ENCODE measurements around the gene FAM89B. TPM values are rescaled to one million over a fixed set of nuclear protein-coding genes. Genes with fewer than 3 reads are reported as not detected.

FAM89B gene
- total RNA-seq, 4 donors from 2014 or later = 30.8 to 44.6 (median 32.4) TPM

- no peak for DNase-seq
- peaks cover 0 to 38% (median 0%) of the 10 kb centered on the region in 3 donors for H3K36me3 ChIP-seq
- no peak for TF ChIP-seq CTCF (IDR thresholded peaks at IDR 0.05)
- no peak for TF ChIP-seq POLR2A (IDR thresholded peaks at IDR 0.05)
- H3K27me3 ChIP-seq = no peaks in the 10 kb centered on the region
- H3K4me1 ChIP-seq = peaks cover 5 to 25% (median 15%) of the 10 kb centered on the region in 4 donors
- no peaks in the 10 kb centered on the region for H3K9me3 ChIP-seq
- peak overlapping the region; percentile 44 to 69 (median 61) for H3K4me3 ChIP-seq
- peak overlapping the region; percentile 86 to 96 (median 93) for H3K27ac ChIP-seq
Measured at GRCh38 chr11:65541093-65541982, 31.0 kb upstream of the FAM89B start.

- Histone ChIP-seq H3K27me3 (no peaks in the 10 kb centered on the region), H3K9me3 (no peaks in the 10 kb centered on the region), H3K4me1 (peaks cover 5 to 37% (median 19%) of the 10 kb centered on the region in 4 donors), H3K36me3 (peaks cover 0 to 30% (median 0%) of the 10 kb centered on the region in 3 donors), H3K4me3 (no peak overlapping the region), H3K27ac (no peak overlapping the region)
- TF ChIP-seq CTCF (IDR thresholded peaks at IDR 0.05) (no peak), POLR2A (IDR thresholded peaks at IDR 0.05) (no peak)
- DNase-seq = no peak
Measured at GRCh38 chr11:65542738-65543390, 29.5 kb upstream of the FAM89B start.

- Histone ChIP-seq H3K9me3 (no peaks in the 10 kb centered on the region), H3K27me3 (no peaks in the 10 kb centered on the region), H3K4me1 (peaks cover 5 to 23% (median 15%) of the 10 kb centered on the region in 4 donors), H3K27ac (peak overlapping the region; percentile 77 to 89 (median 82)), H3K4me3 (peak overlapping the region in 3 of 4 donors; percentile 29 to 60 (median 59)), H3K36me3 (peaks cover 0 to 13% (median 0%) of the 10 kb centered on the region in 3 donors)
- peak in 1 of 3 donors; percentile 51 for DNase-seq
- no peak for TF ChIP-seq CTCF (IDR thresholded peaks at IDR 0.05)
- TF ChIP-seq POLR2A (IDR thresholded peaks at IDR 0.05) = no peak
Measured at GRCh38 chr11:65545853-65546216, 26.5 kb upstream of the FAM89B start.

- peak; percentile 99 to 100 (median 100) for DNase-seq
- Histone ChIP-seq H3K9me3 (no peaks in the 10 kb centered on the region), H3K27me3 (no peaks in the 10 kb centered on the region), H3K4me1 (peaks cover 3 to 17% (median 12%) of the 10 kb centered on the region in 4 donors), H3K36me3 (peaks cover 0 to 13% (median 0%) of the 10 kb centered on the region in 3 donors), H3K27ac (peak overlapping the region; percentile 77 to 89 (median 82)), H3K4me3 (peak overlapping the region; percentile 29 to 60 (median 44))
- TF ChIP-seq POLR2A (IDR thresholded peaks at IDR 0.05) = peak; percentile 66 to 81
- no peak for TF ChIP-seq CTCF (IDR thresholded peaks at IDR 0.05)
Measured at GRCh38 chr11:65546217-65546958, 25.9 kb upstream of the FAM89B start.

- peak in 2 of 3 donors; percentile 49 to 62 for DNase-seq
- Histone ChIP-seq H3K9me3 (no peaks in the 10 kb centered on the region), H3K4me3 (peak overlapping the region in 1 of 4 donors; percentile 29), H3K36me3 (peaks cover 0 to 13% (median 0%) of the 10 kb centered on the region in 3 donors), H3K27me3 (no peaks in the 10 kb centered on the region), H3K27ac (peak overlapping the region in 3 of 4 donors; percentile 77 to 83 (median 80)), H3K4me1 (peaks cover 9 to 23% (median 17%) of the 10 kb centered on the region in 4 donors)
- TF ChIP-seq CTCF (IDR thresholded peaks at IDR 0.05) = peak in 1 of 6 experiments; percentile 4
- TF ChIP-seq POLR2A (IDR thresholded peaks at IDR 0.05) = no peak
Measured at GRCh38 chr11:65547446-65548125, 24.8 kb upstream of the FAM89B start.
